ENCODE data around the gene KDM5A.
"Not testable (repeated sequence)": the region's sequence is repeated elsewhere in the genome, so short reads cannot be mapped to it uniquely, and the experiment has no call there.

KDM5A gene

GRCh38 chr12:331287-331686 is 57.8 kb downstream of the KDM5A start:
- no peak for DNase-seq

DNA sequence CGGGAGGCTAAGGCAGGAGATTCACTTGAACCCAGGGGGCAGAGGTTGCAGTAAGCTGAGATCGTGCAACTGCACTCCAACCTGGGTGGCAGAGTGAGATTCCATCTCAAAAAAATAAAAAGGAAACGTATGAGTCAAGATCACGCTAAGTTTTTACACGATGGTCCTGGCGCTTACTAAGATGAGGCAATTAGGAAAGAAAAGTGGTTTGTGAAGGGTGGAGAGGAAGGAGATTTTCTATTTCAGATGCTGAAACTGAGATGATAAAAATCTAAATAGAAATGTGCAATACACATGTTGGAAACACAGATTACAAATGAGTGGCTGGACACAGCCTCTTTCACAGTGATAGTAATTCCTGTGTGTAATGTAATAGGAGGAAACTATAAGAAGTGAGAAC is 63.2 kb downstream of the KDM5A start:
- DNase-seq: no peak

- DNase-seq: no peak
These were observed 65.6 kb downstream of the KDM5A start for GRCh38 chr12:323507-323906.

DNA sequence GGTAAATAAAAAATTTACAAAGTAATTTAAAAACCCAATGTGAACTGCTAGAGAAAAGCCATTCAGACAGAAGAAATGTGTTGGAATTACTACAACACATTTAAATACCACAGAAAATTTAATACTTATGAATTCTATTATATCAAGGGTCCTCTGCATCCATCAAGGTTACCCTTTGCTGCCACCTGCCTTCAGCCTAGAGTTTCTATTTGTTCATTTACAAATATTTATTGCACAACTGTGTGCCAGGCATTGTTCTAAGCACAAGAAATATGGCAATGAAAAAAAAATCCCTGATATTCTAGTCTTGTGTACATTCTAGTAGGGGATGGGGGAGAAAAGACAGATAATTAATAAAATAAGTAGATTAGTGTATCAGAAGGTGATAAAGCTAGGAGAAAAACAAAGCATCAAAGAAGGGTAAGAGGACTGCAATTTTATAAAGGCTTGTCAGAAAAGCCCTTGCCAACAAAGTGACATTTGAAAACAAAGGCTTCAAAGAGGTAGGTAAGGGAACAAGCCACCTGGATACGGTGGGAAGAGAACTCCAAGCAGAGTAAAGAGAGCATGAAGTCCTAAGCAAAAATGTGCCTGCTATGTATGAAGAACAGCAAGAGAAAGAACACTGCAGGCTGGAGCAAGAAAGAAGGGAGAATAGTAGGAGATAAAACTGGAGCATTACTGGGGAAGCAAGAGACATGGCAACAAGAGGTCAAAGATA is 67.4 kb downstream of the KDM5A start:
- no peak for DNase-seq

DNA sequence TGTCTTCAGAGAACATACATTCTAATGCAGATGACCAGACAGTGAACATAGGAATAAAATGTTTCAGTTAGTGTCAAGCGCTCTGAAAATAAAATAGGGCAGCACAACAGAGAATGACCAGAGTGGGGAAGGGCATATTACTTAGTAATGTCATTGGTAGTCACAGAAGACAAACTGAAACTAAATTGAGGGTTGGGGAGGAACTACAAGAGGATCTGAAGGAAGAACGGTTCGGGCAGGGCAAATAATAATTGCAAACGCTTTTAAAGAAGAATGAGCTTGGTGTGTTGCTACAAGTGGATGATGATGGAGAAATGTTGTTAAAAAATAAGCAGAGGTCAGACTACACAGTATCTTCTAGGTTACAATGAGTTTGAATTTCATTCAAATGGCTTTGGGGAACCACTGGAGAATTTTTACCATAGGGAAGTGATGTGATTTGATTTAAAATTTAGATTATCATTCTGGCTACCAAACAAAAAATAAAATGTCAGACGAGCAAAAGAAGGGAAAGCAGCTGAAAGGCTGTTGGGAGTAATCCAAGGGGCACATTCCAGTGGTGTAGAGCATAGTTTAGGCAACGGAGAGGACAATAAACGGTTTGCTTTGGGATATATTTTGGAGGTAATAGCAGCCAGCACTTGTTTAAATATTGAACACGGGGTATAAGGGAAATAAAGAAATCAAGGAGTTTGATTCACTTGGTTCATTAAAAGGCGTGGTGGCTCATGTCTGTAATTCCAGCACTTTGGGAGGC is 70.2 kb downstream of the KDM5A start:
- DNase-seq: no peak

DNA sequence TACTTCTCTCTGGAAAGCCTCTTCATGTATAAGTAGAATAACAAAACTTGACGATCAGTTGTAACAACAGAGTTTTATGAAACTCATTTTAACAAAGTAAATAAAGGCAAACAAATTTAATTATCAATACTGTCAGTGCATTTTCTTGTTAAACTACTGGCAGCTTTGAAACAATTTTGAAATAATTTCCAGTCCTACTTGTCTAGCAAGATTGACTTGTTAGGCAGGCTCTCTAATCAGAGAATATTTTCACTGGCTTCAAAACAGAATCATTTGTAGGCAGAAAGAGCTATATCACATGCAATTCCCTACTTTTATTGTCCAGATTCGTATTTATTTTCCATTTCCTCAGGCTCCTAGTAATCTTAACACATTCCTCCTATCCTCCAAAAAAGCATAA is 80.6 kb downstream of the KDM5A start:
- no peak for DNase-seq

GRCh38 chr12:307406-307805 is 81.7 kb downstream of the KDM5A start:
- no peak for DNase-seq

- no peak for DNase-seq
These were observed 84.3 kb downstream of the KDM5A start for GRCh38 chr12:304805-305204.

GRCh38 chr12:302766-303165 is 86.4 kb downstream of the KDM5A start:
- not testable (repeated sequence) for DNase-seq

DNA sequence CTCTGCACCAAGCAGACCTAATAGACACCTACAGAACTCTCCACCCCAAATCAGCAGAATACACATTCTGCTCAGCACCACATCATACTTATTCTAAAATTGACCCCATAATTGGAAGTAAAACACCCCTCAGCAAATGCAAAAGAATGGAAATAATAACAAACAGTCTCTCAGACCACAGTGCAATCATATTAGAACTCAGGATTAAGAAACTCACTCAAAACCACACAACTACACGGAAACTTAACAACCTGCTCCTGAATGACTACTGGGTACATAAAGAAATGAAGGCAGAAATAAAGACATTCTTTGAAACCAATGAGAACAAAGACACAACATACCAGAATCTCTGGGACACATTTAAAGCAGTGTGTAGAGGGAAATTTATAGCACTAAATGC is 89.0 kb downstream of the KDM5A start:
- DNase-seq: not testable (repeated sequence)

GRCh38 chr12:299511-299910 is 89.6 kb downstream of the KDM5A start:
- DNase-seq: not testable (repeated sequence)

GRCh38 chr12:298059-298458 is 91.1 kb downstream of the KDM5A start:
- DNase-seq: not testable (repeated sequence)

DNA sequence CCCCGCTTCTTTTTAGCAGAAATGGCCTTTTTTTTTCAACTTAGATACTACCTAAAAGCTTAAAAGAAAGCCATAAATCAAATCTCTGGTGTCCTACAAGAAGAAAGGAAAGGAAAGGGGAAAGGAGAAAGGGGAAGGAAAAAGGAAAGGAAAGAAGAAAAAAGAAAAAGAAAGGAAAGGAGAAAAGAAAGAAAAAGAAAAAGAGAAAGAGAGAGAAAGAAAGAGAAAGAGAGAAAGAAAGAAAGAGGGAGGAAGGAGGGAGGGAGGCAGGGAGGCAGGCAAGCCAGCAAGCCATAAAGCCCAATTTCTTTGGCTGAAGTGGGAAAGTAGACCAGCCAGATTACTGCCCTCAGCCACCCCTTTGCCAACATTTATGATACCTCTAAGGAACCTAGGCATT is 94.0 kb downstream of the KDM5A start:
- DNase-seq: no peak

- DNase-seq: no peak
These were observed 95.9 kb downstream of the KDM5A start for GRCh38 chr12:293199-293598.

GRCh38 chr12:292186-292585 is 96.9 kb downstream of the KDM5A start:
- no peak for DNase-seq

- DNase-seq: no peak
These were observed 97.9 kb downstream of the KDM5A start for GRCh38 chr12:291153-291723.

DNA sequence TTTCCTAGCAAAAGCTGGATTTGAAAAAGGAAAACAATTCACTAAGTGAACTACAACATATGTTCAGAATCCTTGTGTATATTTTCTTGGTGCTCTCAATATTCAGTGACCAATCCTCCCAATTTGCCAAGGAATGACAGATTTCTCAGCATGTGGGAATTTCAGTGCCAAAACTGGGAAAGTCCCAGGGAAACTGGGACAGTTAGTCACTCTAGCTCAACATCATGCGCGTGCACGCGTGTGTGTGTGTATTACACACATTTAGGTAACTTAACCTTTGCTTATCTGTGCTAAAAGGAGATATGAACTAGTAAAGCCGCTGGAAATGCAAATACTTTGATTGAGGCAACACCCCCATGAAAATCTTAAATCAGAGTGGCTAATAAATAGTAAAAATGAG is 100.4 kb downstream of the KDM5A start:
- no peak for DNase-seq

DNA sequence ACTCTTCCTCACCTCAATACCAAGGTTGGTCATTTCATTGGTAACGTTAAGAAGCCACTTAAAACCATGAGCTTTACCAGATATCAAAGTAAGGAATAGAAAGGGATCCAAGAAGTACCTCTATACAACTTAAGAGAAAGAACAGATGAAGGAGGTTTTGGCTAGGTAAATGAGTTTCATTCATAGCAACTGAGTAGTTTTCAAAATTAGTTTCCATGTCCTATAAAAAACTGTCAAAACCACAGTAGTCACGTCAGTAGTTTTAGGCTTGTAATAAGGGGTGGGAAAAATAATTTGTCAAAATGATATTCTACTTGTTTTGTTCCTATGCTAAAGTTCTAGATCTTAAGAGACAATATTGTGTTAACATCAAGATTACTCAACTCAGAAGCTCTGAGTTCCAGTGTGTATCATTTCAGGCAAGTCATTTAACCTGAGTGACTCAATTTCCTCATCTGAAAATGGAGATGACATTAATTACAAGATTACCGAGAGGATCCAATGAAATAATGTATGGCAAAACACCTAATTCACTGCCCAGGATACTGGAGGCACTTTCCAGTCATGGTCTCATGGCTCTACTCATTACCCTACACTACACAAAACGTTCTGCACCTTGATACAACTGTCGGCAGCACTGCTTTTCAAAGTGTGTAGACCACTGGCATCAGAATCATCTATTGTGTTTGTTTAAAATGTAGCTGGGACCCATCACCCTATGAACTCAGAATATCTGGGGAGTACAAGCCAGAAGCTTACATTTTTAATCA is 102.4 kb downstream of the KDM5A start:
- DNase-seq: no peak

DNA sequence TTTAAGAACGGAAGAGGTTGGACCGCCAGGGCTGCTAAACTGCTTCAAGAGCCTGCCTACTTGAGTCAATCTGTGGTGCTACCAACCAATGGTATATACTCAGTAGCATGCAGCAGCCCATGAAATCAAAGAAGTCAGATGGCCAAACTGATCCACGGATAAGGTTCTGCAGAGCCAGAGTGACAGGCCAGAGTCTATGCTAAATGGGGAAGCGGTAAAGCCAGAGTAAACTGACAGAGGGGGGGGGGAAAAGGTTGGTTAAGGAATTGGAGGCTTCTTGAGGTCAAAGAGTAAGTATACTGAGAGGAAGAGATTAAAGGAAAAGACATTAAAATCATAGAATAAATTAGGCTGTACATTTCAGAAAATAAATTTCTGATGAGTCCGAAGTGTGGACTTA is 111.1 kb downstream of the KDM5A start:
- no peak for DNase-seq

- DNase-seq: no peak
These were observed 113.3 kb downstream of the KDM5A start for GRCh38 chr12:275812-276211.

- DNase-seq: no peak
These were observed 115.7 kb downstream of the KDM5A start for GRCh38 chr12:273382-273781.

DNA sequence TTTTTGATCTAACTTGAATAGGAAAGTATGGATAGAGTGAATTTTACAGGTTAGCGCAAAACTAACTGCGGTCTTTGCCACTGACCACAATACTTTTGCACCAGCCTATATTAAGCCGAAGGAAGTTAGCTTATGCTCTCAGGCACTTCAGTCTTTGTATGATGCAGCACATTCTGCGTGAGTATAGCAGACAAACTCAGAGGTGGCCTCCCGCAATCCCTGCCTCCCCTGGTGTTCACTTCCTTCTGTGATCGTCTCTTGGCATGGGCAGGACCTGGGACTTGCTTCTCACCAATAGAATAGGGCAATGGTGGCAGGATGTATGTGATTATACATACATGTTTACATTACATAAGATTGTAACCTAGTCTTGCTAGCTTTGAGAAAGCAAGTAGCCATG is 116.2 kb downstream of the KDM5A start:
- DNase-seq: no peak

GRCh38 chr12:271161-271560 is 118.0 kb downstream of the KDM5A start:
- DNase-seq: no peak

DNA sequence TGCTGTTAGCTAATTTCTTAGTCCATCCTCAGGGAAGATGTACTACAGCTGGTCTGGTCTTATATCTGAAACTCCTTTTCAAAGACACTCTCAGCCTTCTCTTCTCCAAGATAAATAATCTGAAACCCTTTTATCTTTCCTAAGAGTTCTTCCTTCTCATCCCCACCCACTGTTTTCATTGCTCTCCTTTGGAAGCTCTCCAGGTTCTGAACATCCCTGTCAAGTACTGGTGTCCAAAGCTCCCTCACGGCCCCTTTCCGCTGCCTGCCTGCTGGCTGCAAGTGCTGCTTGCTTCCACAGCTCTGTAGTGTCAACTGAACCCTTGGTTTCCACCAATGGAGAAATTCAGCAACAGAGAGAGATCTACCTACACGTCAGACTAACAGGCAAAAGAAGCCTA is 119.9 kb downstream of the KDM5A start:
- DNase-seq: no peak
